Activated naive CD8-positive, alpha-beta T cell (primary cell): ENCODE results near the gene CDH22.

Experiments used
- H3K27ac Mint-ChIP-seq: one replicate; pipeline ENCODE4 v1.8.0; 2021; ENCODE audit warnings: mixed read lengths
- H3K27me3 Mint-ChIP-seq: one replicate; pipeline ENCODE4 v1.8.0; 2021; ENCODE audit warnings: mixed read lengths
- H3K36me3 Mint-ChIP-seq: one replicate; pipeline ENCODE4 v1.8.0; 2021; ENCODE audit warnings: mixed read lengths
- H3K4me1 Mint-ChIP-seq: one replicate; pipeline ENCODE4 v1.8.0; 2021; ENCODE audit warnings: low read depth, mixed read lengths
- H3K4me3 Mint-ChIP-seq: one replicate; pipeline ENCODE4 v1.8.0; 2021; ENCODE audit warnings: mild to moderate bottlenecking, mixed read lengths
- H3K9me3 Mint-ChIP-seq: one replicate; pipeline ENCODE4 v1.8.0; 2021; ENCODE audit warnings: low read depth, mixed read lengths

The CDH22 gene

GRCh38 chr20:46220455-46221207 is 87.7 kb downstream of the CDH22 start:
- peaks cover 8% of the 10 kb centered on the region for H3K27me3 Mint-ChIP-seq
- H3K9me3 Mint-ChIP-seq: no peaks in the 10 kb centered on the region
- no peak overlapping the region for H3K4me3 Mint-ChIP-seq
- H3K4me1 Mint-ChIP-seq: no peaks in the 10 kb centered on the region
- H3K36me3 Mint-ChIP-seq: no peaks in the 10 kb centered on the region
- no peak overlapping the region for H3K27ac Mint-ChIP-seq

GRCh38 chr20:46219920-46220319 is 88.4 kb downstream of the CDH22 start:
- Mint-ChIP-seq H3K27me3 (peaks cover 8% of the 10 kb centered on the region), H3K4me1 (no peaks in the 10 kb centered on the region), H3K36me3 (no peaks in the 10 kb centered on the region), H3K4me3 (no peak overlapping the region), H3K27ac (no peak overlapping the region), H3K9me3 (no peaks in the 10 kb centered on the region)

- Mint-ChIP-seq H3K36me3 (no peaks in the 10 kb centered on the region), H3K27ac (no peak overlapping the region), H3K9me3 (no peaks in the 10 kb centered on the region), H3K4me1 (no peaks in the 10 kb centered on the region), H3K27me3 (peaks cover 3% of the 10 kb centered on the region), H3K4me3 (no peak overlapping the region)
Observed at GRCh38 chr20:46219190-46219589, 89.1 kb downstream of the CDH22 start.

- H3K27me3 Mint-ChIP-seq: peaks cover 3% of the 10 kb centered on the region
- H3K27ac Mint-ChIP-seq: no peak overlapping the region
- no peaks in the 10 kb centered on the region for H3K9me3 Mint-ChIP-seq
- H3K4me3 Mint-ChIP-seq: no peak overlapping the region
- no peaks in the 10 kb centered on the region for H3K4me1 Mint-ChIP-seq
- no peaks in the 10 kb centered on the region for H3K36me3 Mint-ChIP-seq
Observed at GRCh38 chr20:46218656-46219055, 89.6 kb downstream of the CDH22 start.

- H3K4me1 Mint-ChIP-seq: no peaks in the 10 kb centered on the region
- H3K4me3 Mint-ChIP-seq: no peak overlapping the region
- no peaks in the 10 kb centered on the region for H3K9me3 Mint-ChIP-seq
- peaks cover 3% of the 10 kb centered on the region for H3K27me3 Mint-ChIP-seq
- H3K36me3 Mint-ChIP-seq: no peaks in the 10 kb centered on the region
- no peak overlapping the region for H3K27ac Mint-ChIP-seq
Observed at GRCh38 chr20:46217583-46217982, 90.7 kb downstream of the CDH22 start.

GRCh38 chr20:46216770-46217464 is 91.4 kb downstream of the CDH22 start:
- H3K36me3 Mint-ChIP-seq: no peaks in the 10 kb centered on the region
- H3K27ac Mint-ChIP-seq: no peak overlapping the region
- no peak overlapping the region for H3K4me3 Mint-ChIP-seq
- H3K27me3 Mint-ChIP-seq: peaks cover 3% of the 10 kb centered on the region
- H3K4me1 Mint-ChIP-seq: no peaks in the 10 kb centered on the region
- H3K9me3 Mint-ChIP-seq: no peaks in the 10 kb centered on the region

GRCh38 chr20:46215913-46216707 is 92.2 kb downstream of the CDH22 start:
- Mint-ChIP-seq H3K27me3 (peaks cover 4% of the 10 kb centered on the region), H3K27ac (no peak overlapping the region), H3K9me3 (no peaks in the 10 kb centered on the region), H3K36me3 (no peaks in the 10 kb centered on the region), H3K4me1 (no peaks in the 10 kb centered on the region), H3K4me3 (no peak overlapping the region)

- H3K4me1 Mint-ChIP-seq: no peaks in the 10 kb centered on the region
- H3K27ac Mint-ChIP-seq: no peak overlapping the region
- no peaks in the 10 kb centered on the region for H3K36me3 Mint-ChIP-seq
- H3K4me3 Mint-ChIP-seq: no peak overlapping the region
- H3K9me3 Mint-ChIP-seq: no peaks in the 10 kb centered on the region
- H3K27me3 Mint-ChIP-seq: peaks cover 8% of the 10 kb centered on the region
Observed at GRCh38 chr20:46214824-46215488, 93.3 kb downstream of the CDH22 start.

- Mint-ChIP-seq H3K4me1 (no peaks in the 10 kb centered on the region), H3K27ac (no peak overlapping the region), H3K4me3 (no peak overlapping the region), H3K9me3 (no peaks in the 10 kb centered on the region), H3K36me3 (no peaks in the 10 kb centered on the region), H3K27me3 (peaks cover 12% of the 10 kb centered on the region)
Observed at GRCh38 chr20:46213946-46214823, 94.1 kb downstream of the CDH22 start.

GRCh38 chr20:46212876-46213275 is 95.4 kb downstream of the CDH22 start:
- Mint-ChIP-seq H3K9me3 (no peaks in the 10 kb centered on the region), H3K36me3 (no peaks in the 10 kb centered on the region), H3K27me3 (peaks cover 17% of the 10 kb centered on the region), H3K4me3 (no peak overlapping the region), H3K27ac (no peak overlapping the region), H3K4me1 (no peaks in the 10 kb centered on the region)

GRCh38 chr20:46212252-46212651 is 96.0 kb downstream of the CDH22 start:
- Mint-ChIP-seq H3K4me3 (no peak overlapping the region), H3K27ac (no peak overlapping the region), H3K36me3 (no peaks in the 10 kb centered on the region), H3K27me3 (peaks cover 17% of the 10 kb centered on the region), H3K4me1 (no peaks in the 10 kb centered on the region), H3K9me3 (no peaks in the 10 kb centered on the region)

- Mint-ChIP-seq H3K27me3 (peaks cover 17% of the 10 kb centered on the region), H3K27ac (no peak overlapping the region), H3K4me1 (peaks cover 3% of the 10 kb centered on the region), H3K36me3 (no peaks in the 10 kb centered on the region), H3K4me3 (no peak overlapping the region), H3K9me3 (no peaks in the 10 kb centered on the region)
Observed at GRCh38 chr20:46211331-46211722, 97.0 kb downstream of the CDH22 start.

GRCh38 chr20:46210672-46211330 is 97.5 kb downstream of the CDH22 start:
- Mint-ChIP-seq H3K27me3 (peaks cover 17% of the 10 kb centered on the region), H3K4me1 (peaks cover 9% of the 10 kb centered on the region), H3K9me3 (no peaks in the 10 kb centered on the region), H3K4me3 (no peak overlapping the region), H3K27ac (no peak overlapping the region), H3K36me3 (no peaks in the 10 kb centered on the region)
